SK-N-SH treated with all-trans-retinoic acid at 6 μM for 48 hours (cell line): ENCODE results near the gene RBM28.

Source experiments
- ATAC-seq: fragments of 200-7000 bp; cut with Tn5 transposase; 3 replicates; pipeline ENCODE4 v1.9.1; 2020; ENCODE audit warnings: mild to moderate bottlenecking, moderate library complexity
- ARNTL ChIP-seq: fragments of 450-650 bp; formaldehyde crosslinking; IDR thresholded peaks from 2 replicates; pipeline ENCODE4 v1.5.0; 2020; ENCODE audit warnings: low read depth, mild to moderate bottlenecking, moderate library complexity, borderline replicate concordance
- BACH2 ChIP-seq: fragments of 250-450 bp; sonication (Bioruptor Pico); IDR thresholded peaks from 2 replicates; pipeline ENCODE4 v1.9.0; 2021; ENCODE audit warnings: mild to moderate bottlenecking, borderline replicate concordance
- CSDC2 ChIP-seq: fragments of 250-450 bp; sonication (Bioruptor Pico); IDR thresholded peaks from 2 replicates; pipeline ENCODE4 v1.5.0; 2020; ENCODE audit warnings: mild to moderate bottlenecking, moderate library complexity
- CSRNP3 ChIP-seq: fragments of 250-450 bp; sonication (Bioruptor Pico); IDR thresholded peaks from 2 replicates; pipeline ENCODE4 v1.5.1; 2021; ENCODE audit warnings: mild to moderate bottlenecking, moderate library complexity
- ESRRG ChIP-seq: fragments of 250-450 bp; sonication (Bioruptor Pico); IDR thresholded peaks from 2 replicates; pipeline ENCODE4 v1.6.1; 2021; ENCODE audit warnings: mild to moderate bottlenecking
- GLIS3 ChIP-seq: fragments of 250-450 bp; sonication (Bioruptor Pico); IDR thresholded peaks from 2 replicates; pipeline ENCODE4 v1.5.0; 2020; ENCODE audit warnings: mild to moderate bottlenecking, moderate library complexity
- ISL1 ChIP-seq: fragments of 250-450 bp; sonication (Bioruptor Pico); IDR thresholded peaks from 2 replicates; pipeline ENCODE4 v2.1.2; 2022; ENCODE audit warnings: mild to moderate bottlenecking, moderate library complexity
- OSR1 ChIP-seq: fragments of 250-450 bp; sonication (Bioruptor Pico); IDR thresholded peaks from 2 replicates; pipeline ENCODE4 v1.8.0; 2022; ENCODE audit warnings: moderate library complexity, mild to moderate bottlenecking, inconsistent platforms
- PATZ1 ChIP-seq: fragments of 250-450 bp; sonication (Bioruptor Pico); IDR thresholded peaks from 2 replicates; pipeline ENCODE4 v1.8.0; 2020; ENCODE audit warnings: mild to moderate bottlenecking, moderate library complexity, borderline replicate concordance
- PPARA ChIP-seq: fragments of 250-450 bp; sonication (Bioruptor Pico); IDR thresholded peaks from 2 replicates; pipeline ENCODE4 v1.5.0; 2020; ENCODE audit warnings: mild to moderate bottlenecking, borderline replicate concordance
- RARB ChIP-seq: fragments of 250-450 bp; sonication (Bioruptor Pico); IDR thresholded peaks from 2 replicates; pipeline ENCODE4 v1.8.0; 2021; ENCODE audit warnings: mild to moderate bottlenecking, moderate library complexity
- SNAI2 ChIP-seq: fragments of 250-450 bp; sonication (Bioruptor Pico); IDR thresholded peaks from 2 replicates; pipeline ENCODE4 v1.5.0; 2020; ENCODE audit warnings: mild to moderate bottlenecking, moderate library complexity
- TCF4 ChIP-seq: fragments of 250-450 bp; sonication (Bioruptor Pico); IDR thresholded peaks from 2 replicates; pipeline ENCODE4 v1.8.0; 2021; ENCODE audit warnings: mild to moderate bottlenecking, moderate library complexity, borderline replicate concordance
- TOX ChIP-seq: fragments of 250-450 bp; sonication (Bioruptor Pico); IDR thresholded peaks from 2 replicates; pipeline ENCODE4 v1.8.0; 2021; ENCODE audit warnings: mild to moderate bottlenecking, moderate library complexity, borderline replicate concordance
- ZC3H10 ChIP-seq: fragments of 250-450 bp; sonication (Bioruptor Pico); IDR thresholded peaks from 2 replicates; pipeline ENCODE4 v1.5.1; 2021; ENCODE audit warnings: mild to moderate bottlenecking, moderate library complexity
- ZFP3 ChIP-seq: fragments of 250-450 bp; sonication (Bioruptor Pico); IDR thresholded peaks from 2 replicates; pipeline ENCODE4 v1.5.0; 2020; ENCODE audit warnings: mild to moderate bottlenecking, moderate library complexity
- ZFP30 ChIP-seq: fragments of 450-650 bp; formaldehyde crosslinking; IDR thresholded peaks from 2 replicates; pipeline ENCODE4 v1.5.0; 2022; ENCODE audit warnings: mild to moderate bottlenecking, moderate library complexity
- ZNF565 ChIP-seq: fragments of 450-650 bp; formaldehyde crosslinking; conservative IDR thresholded peaks from 2 replicates; pipeline ENCODE4 v1.5.0; 2020; ENCODE audit warnings: low read depth, mild to moderate bottlenecking, moderate library complexity
- ZNF70 ChIP-seq: fragments of 450-650 bp; formaldehyde crosslinking; IDR thresholded peaks from 2 replicates; pipeline ENCODE4 v1.5.0; 2020; ENCODE audit warnings: mild to moderate bottlenecking, moderate library complexity
- ZNF8 ChIP-seq: fragments of 450-650 bp; formaldehyde crosslinking; IDR thresholded peaks from 2 replicates; pipeline ENCODE4 v1.5.0; 2020; ENCODE audit warnings: mild to moderate bottlenecking, moderate library complexity
- TF ChIP-seq, protein P1 (sequence below): fragments of 250-450 bp; sonication (Bioruptor Pico); IDR thresholded peaks from 2 replicates; pipeline ENCODE4 v1.5.0; 2020; ENCODE audit warnings: mild to moderate bottlenecking, moderate library complexity
- TF ChIP-seq, protein P2 (sequence below): fragments of 250-450 bp; sonication (Bioruptor Pico); IDR thresholded peaks from 2 replicates; pipeline ENCODE4 v1.8.0; 2021; ENCODE audit warnings: low read depth, mild to moderate bottlenecking, moderate library complexity, borderline replicate concordance
- TF ChIP-seq, protein P3 (sequence below): fragments of 250-450 bp; sonication (Bioruptor Pico); IDR thresholded peaks from 2 replicates; pipeline ENCODE4 v1.5.1; 2020; ENCODE audit warnings: low read depth, mild to moderate bottlenecking, moderate library complexity

Gene RBM28

GRCh38 chr7:128268233-128268632, 75.5 kb downstream of the RBM28 start:
- ATAC-seq = no peak

GRCh38 chr7:128267595-128267924, 76.1 kb downstream of the RBM28 start:
- ATAC-seq = no peak; the same call in 2 of the 3 replicates
- TF ChIP-seq SNAI2 (CRISPR knock-in tag) (no peak), ZC3H10 (CRISPR knock-in tag) (no peak)
- TF ChIP-seq, all 23 proteins: peak for 0

More at GRCh38 chr7:128268233-128268632, 75.5 kb downstream of the RBM28 start:
- TF ChIP-seq TCF4 (CRISPR knock-in tag) = no peak
- no peak for TF ChIP-seq CSRNP3 (CRISPR knock-in tag)
- TF ChIP-seq ZNF70 = no peak
- TF ChIP-seq RARB (CRISPR knock-in tag) = no peak

DNA sequence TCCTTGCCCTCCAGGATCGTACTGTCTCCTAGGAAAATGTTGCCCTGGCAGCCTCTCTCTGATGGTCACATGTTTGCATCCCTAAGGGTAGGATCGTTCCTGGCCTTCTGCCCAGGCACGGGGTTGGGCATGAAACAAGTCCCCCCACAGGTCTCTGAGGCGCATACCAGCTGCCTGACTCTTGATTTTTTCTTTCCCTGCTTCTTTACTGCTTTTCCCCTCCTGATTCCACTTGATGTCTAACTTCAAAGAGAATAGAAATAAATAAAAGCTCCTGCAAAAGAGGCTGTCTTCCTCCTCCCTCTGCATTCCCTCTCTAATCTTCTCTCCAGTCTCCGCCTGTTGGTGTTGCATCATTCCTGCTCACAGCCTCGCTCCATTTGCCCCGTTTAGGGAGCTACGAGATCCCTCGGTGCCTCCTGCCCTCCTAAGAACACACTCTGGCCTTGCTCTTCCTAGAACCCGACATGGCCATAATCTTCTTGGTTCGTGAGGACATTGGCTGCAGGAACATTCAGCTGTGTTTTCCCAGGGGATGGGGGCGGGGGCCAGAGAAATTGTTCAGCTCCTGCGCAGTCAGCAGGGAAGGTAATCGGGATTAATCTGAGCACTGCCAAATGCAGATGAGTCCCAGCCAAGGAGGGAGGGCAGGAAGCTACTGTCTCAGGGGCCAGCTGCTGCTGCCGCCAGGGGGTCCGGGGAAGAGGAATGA, 76.7 kb downstream of the RBM28 start:
- peak; percentile 84 for ATAC-seq
- TF ChIP-seq, protein P1, sequence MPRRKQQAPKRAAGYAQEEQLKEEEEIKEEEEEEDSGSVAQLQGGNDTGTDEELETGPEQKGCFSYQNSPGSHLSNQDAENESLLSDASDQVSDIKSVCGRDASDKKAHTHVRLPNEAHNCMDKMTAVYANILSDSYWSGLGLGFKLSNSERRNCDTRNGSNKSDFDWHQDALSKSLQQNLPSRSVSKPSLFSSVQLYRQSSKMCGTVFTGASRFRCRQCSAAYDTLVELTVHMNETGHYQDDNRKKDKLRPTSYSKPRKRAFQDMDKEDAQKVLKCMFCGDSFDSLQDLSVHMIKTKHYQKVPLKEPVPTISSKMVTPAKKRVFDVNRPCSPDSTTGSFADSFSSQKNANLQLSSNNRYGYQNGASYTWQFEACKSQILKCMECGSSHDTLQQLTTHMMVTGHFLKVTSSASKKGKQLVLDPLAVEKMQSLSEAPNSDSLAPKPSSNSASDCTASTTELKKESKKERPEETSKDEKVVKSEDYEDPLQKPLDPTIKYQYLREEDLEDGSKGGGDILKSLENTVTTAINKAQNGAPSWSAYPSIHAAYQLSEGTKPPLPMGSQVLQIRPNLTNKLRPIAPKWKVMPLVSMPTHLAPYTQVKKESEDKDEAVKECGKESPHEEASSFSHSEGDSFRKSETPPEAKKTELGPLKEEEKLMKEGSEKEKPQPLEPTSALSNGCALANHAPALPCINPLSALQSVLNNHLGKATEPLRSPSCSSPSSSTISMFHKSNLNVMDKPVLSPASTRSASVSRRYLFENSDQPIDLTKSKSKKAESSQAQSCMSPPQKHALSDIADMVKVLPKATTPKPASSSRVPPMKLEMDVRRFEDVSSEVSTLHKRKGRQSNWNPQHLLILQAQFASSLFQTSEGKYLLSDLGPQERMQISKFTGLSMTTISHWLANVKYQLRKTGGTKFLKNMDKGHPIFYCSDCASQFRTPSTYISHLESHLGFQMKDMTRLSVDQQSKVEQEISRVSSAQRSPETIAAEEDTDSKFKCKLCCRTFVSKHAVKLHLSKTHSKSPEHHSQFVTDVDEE (CRISPR knock-in tag) = 0 out of 2 replicates have a peak, but pooled peaks have one; percentile 63
- TF ChIP-seq, protein P2, sequence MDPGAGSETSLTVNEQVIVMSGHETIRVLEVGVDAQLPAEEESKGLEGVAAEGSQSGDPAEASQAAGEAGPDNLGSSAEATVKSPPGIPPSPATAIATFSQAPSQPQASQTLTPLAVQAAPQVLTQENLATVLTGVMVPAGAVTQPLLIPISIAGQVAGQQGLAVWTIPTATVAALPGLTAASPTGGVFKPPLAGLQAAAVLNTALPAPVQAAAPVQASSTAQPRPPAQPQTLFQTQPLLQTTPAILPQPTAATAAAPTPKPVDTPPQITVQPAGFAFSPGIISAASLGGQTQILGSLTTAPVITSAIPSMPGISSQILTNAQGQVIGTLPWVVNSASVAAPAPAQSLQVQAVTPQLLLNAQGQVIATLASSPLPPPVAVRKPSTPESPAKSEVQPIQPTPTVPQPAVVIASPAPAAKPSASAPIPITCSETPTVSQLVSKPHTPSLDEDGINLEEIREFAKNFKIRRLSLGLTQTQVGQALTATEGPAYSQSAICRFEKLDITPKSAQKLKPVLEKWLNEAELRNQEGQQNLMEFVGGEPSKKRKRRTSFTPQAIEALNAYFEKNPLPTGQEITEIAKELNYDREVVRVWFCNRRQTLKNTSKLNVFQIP (CRISPR knock-in tag) = no peak
- no peak for TF ChIP-seq OSR1 (CRISPR knock-in tag)
- no peak; the same call in 1 of the 2 replicates for TF ChIP-seq TCF4 (CRISPR knock-in tag)
- no peak for TF ChIP-seq GLIS3 (CRISPR knock-in tag)
- TF ChIP-seq ZFP3 = peak; percentile 37
- TF ChIP-seq ESRRG (CRISPR knock-in tag) = no peak
- TF ChIP-seq SNAI2 (CRISPR knock-in tag) = no peak
- no peak for TF ChIP-seq ZNF8 (CRISPR knock-in tag)
- TF ChIP-seq ISL1 (CRISPR knock-in tag) = 0 out of 2 replicates have a peak, but pooled peaks have one; percentile 6
- no peak for TF ChIP-seq ZNF565 (CRISPR knock-in tag)
- no peak for TF ChIP-seq CSDC2 (CRISPR knock-in tag)
- no peak for TF ChIP-seq BACH2
- TF ChIP-seq CSRNP3 (CRISPR knock-in tag) = no peak
- no peak for TF ChIP-seq TOX (CRISPR knock-in tag)
- TF ChIP-seq ZFP30 (CRISPR knock-in tag) = no peak
- TF ChIP-seq PATZ1 = no peak
- no peak for TF ChIP-seq ZC3H10 (CRISPR knock-in tag)
- TF ChIP-seq, protein P3, sequence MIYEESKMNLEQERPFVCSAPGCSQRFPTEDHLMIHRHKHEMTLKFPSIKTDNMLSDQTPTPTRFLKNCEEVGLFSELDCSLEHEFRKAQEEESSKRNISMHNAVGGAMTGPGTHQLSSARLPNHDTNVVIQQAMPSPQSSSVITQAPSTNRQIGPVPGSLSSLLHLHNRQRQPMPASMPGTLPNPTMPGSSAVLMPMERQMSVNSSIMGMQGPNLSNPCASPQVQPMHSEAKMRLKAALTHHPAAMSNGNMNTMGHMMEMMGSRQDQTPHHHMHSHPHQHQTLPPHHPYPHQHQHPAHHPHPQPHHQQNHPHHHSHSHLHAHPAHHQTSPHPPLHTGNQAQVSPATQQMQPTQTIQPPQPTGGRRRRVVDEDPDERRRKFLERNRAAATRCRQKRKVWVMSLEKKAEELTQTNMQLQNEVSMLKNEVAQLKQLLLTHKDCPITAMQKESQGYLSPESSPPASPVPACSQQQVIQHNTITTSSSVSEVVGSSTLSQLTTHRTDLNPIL = no peak
- TF ChIP-seq ARNTL (CRISPR knock-in tag) = no peak
- TF ChIP-seq RARB (CRISPR knock-in tag) = no peak
- no peak for TF ChIP-seq PPARA (CRISPR knock-in tag)
- no peak for TF ChIP-seq ZNF70
